GM12878 (cell line): ENCODE measurements around the gene PRPF6.

Experiments
- CEBPB ChIP-seq, 2 experiments: fragments of 150-350 bp in 1 of 2; IDR thresholded peaks; 2 replicates each; pipeline ENCODE4 v1.6.1; 2012 to 2014; ENCODE audit warnings: low read depth in 2 of 2, low read length in 2 of 2, borderline replicate concordance in 1 of 2, inconsistent platforms in 1 of 2
- POLR2AphosphoS5 ChIP-seq: IDR thresholded peaks from 2 replicates; pipeline ENCODE4 v1.6.1; 2011; ENCODE audit warnings: mild to moderate bottlenecking, low read length, inconsistent platforms
- RBBP5 ChIP-seq: fragments of 200-600 bp; sonication (generic); conservative IDR thresholded peaks from 2 replicates; pipeline ENCODE4 v1.6.1; 2016
- RCOR1 ChIP-seq: conservative IDR thresholded peaks from 2 replicates; pipeline ENCODE4 v1.6.1; 2012; ENCODE audit warnings: low read depth, low read length, improper control_type of control experiment
- SRF ChIP-seq, 2 experiments: IDR thresholded peaks; 2 replicates each; pipeline ENCODE4 v1.6.1; 2011; ENCODE audit warnings: low read depth in 2 of 2, low read length in 2 of 2, mild to moderate bottlenecking in 1 of 2, moderate library complexity in 1 of 2
- USF1 ChIP-seq: IDR thresholded peaks from 2 replicates; pipeline ENCODE4 v1.6.1; 2011; ENCODE audit warnings: borderline replicate concordance, low read depth, mild to moderate bottlenecking, moderate library complexity, mixed read lengths, low read length; ENCODE audit not compliant: insufficient read depth; ENCODE audit errors: extremely low read length
- TF ChIP-seq, protein P1 (sequence below): IDR thresholded peaks from 2 replicates; pipeline ENCODE4 v1.6.1; 2011; ENCODE audit warnings: low read depth, low read length, improper control_type of control experiment, borderline replicate concordance

GRCh38 chr20:64003960-64004725 is 23.2 kb downstream of the PRPF6 start:
- TF ChIP-seq, protein P1, sequence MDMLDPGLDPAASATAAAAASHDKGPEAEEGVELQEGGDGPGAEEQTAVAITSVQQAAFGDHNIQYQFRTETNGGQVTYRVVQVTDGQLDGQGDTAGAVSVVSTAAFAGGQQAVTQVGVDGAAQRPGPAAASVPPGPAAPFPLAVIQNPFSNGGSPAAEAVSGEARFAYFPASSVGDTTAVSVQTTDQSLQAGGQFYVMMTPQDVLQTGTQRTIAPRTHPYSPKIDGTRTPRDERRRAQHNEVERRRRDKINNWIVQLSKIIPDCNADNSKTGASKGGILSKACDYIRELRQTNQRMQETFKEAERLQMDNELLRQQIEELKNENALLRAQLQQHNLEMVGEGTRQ = no peak
- TF ChIP-seq SRF (IDR thresholded peaks at IDR 0.05; ENCODE audit: low read depth in 2 of 2, low read length in 2 of 2) (no peak), RCOR1 (no peak), CEBPB (IDR thresholded peaks at IDR 0.05; ENCODE audit: borderline replicate concordance in 1 of 2, low read depth in 2 of 2, low read length in 2 of 2) (no peak), POLR2AphosphoS5 (no peak), RBBP5 (no peak), USF1 (no peak)
